ENCODE results near the gene SND1. TPM values are rescaled to one million over a fixed set of nuclear protein-coding genes. Genes with fewer than 3 reads are reported as not detected.

Gene SND1
- total and polyA plus RNA-seq, 10 of the 15 experiments (the other 5 are each of a cell fraction or from before 2014, with no cell fraction given) = 52.4 to 270 (median 146) TPM

DNA sequence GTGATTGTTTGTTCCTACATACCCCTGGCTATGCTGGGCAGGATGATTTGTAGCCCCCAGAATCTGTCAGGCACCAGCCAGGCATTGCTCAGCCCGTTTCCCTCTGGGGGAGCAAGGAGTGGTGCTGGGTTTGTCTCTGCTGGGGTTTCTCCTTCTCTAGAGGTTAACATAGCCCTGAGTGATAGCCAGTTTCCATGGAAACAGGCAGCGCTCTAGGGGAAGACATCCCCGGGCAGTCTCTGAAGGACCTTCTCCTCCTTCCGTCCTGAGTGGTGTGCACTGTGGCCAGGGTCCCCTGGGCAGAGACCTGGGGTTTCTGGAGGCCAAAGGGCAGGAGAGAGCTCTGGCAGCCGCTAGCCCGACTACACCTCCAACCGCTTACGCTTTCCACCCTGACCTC, 429.8 kb downstream of the SND1 start (continued):
- no peak for TF ChIP-seq ZSCAN29 (IDR thresholded peaks at IDR 0.05)
- TF ChIP-seq RELA (IDR thresholded peaks at IDR 0.05; ENCODE audit: borderline replicate concordance, partially characterized antibody) = no peak
- TF ChIP-seq MEF2A (IDR thresholded peaks at IDR 0.05; ENCODE audit: insufficient read depth, low read depth, low read length) = no peak
- no peak for TF ChIP-seq SKIL (IDR thresholded peaks at IDR 0.05; ENCODE audit: low read depth, poor library complexity, severe bottlenecking)

- in situ Hi-C loops (cut with MboI) = no loop called here
- SMC1A ChIA-PET (ENCODE audit: uncharacterized antibody, unreplicated experiment) = no interaction called here
- intact Hi-C loops (cut with micrococcal nuclease; ENCODE audit: unreplicated experiment) = no loop called here
- BruUV-seq (replicated peaks) = no TSS peak
- no peaks in the 10 kb centered on the region for H3K9me3 ChIP-seq (replicated peaks; ENCODE audit: control insufficient read depth, insufficient read depth, low read length)
- no peaks in the 10 kb centered on the region for H3K79me2 ChIP-seq (ENCODE audit: control insufficient read depth, insufficient read depth, low read length)
- no peak for FAIRE-seq
- DNase-seq (ENCODE audit: low read depth, low spot score) = no peak
- CTCF ChIA-PET = no interaction called here
- ATAC-seq = no peak
- no peaks in the 10 kb centered on the region for H3K4me1 ChIP-seq (ENCODE audit: control insufficient read depth, insufficient read depth, low read length)
- H3K27ac ChIP-seq (ENCODE audit: control insufficient read depth, insufficient read depth) = no peak overlapping the region
- H3K4me3 ChIP-seq = no peak overlapping the region
- POLR2A ChIA-PET = no interaction called here
- no peak overlapping the region for H3K4me2 ChIP-seq (ENCODE audit: control insufficient read depth, insufficient read depth)
- WGBS (ENCODE audit: insufficient coverage, insufficient replicate concordance, low lambda C conversion rate, missing lambda C conversion rate) = 92% methylated on average over 6 of the region's 8 CpGs
- no peak overlapping the region for H2AFZ ChIP-seq (ENCODE audit: control insufficient read depth, low read depth, low read length)
- H3K9ac ChIP-seq (ENCODE audit: control insufficient read depth, insufficient read depth, low read length) = no peak overlapping the region
- RAD21 ChIA-PET (ENCODE audit: unreplicated experiment) = no interaction called here
- H4K20me1 ChIP-seq (ENCODE audit: control insufficient read depth, insufficient read depth) = peaks cover 4% of the 10 kb centered on the region
- H3K27me3 ChIP-seq (replicated peaks in 1 of 2; ENCODE audit: control insufficient read depth in 2 of 2, insufficient read depth in 2 of 2, low read length in 1 of 2) = no peaks in the 10 kb centered on the region
- H3K36me3 ChIP-seq (ENCODE audit: control insufficient read depth in 2 of 2, insufficient read depth in 2 of 2, low read length in 1 of 2) = peaks cover 27 to 54% of the 10 kb centered on the region in 2 experiments
- TF ChIP-seq, protein P1, sequence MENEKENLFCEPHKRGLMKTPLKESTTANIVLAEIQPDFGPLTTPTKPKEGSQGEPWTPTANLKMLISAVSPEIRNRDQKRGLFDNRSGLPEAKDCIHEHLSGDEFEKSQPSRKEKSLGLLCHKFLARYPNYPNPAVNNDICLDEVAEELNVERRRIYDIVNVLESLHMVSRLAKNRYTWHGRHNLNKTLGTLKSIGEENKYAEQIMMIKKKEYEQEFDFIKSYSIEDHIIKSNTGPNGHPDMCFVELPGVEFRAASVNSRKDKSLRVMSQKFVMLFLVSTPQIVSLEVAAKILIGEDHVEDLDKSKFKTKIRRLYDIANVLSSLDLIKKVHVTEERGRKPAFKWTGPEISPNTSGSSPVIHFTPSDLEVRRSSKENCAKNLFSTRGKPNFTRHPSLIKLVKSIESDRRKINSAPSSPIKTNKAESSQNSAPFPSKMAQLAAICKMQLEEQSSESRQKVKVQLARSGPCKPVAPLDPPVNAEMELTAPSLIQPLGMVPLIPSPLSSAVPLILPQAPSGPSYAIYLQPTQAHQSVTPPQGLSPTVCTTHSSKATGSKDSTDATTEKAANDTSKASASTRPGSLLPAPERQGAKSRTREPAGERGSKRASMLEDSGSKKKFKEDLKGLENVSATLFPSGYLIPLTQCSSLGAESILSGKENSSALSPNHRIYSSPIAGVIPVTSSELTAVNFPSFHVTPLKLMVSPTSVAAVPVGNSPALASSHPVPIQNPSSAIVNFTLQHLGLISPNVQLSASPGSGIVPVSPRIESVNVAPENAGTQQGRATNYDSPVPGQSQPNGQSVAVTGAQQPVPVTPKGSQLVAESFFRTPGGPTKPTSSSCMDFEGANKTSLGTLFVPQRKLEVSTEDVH (IDR thresholded peaks at IDR 0.05; ENCODE audit: low read depth, partially characterized antibody) = no peak
- TF ChIP-seq E4F1 (IDR thresholded peaks at IDR 0.05; ENCODE audit: borderline replicate concordance, partially characterized antibody) = no peak
- no peak for TF ChIP-seq FOS (IDR thresholded peaks at IDR 0.05; ENCODE audit: borderline replicate concordance, extremely low read depth, insufficient read length)
- TF ChIP-seq EZH2 (IDR thresholded peaks at IDR 0.05; ENCODE audit: borderline replicate concordance, control insufficient read depth, low read depth, low read length) = no peak
- TF ChIP-seq RAD51 (IDR thresholded peaks at IDR 0.05) = no peak
- TF ChIP-seq STAT1 (conservative IDR thresholded peaks at IDR 0.05) = no peak
- no peak for TF ChIP-seq KDM1A (IDR thresholded peaks at IDR 0.05; ENCODE audit: borderline replicate concordance)
- TF ChIP-seq RELB (IDR thresholded peaks at IDR 0.05; ENCODE audit: low read depth) = no peak
Observed at GRCh38 chr7:128082431-128082830, 430.4 kb downstream of the SND1 start.

Data from GM12878 (cell line).